Duodenal mucosa (tissue), 2 donors: ENCODE measurements around the gene PBX3.
A peak's percentile ranks its signal among the peaks of the same experiment; 100 is the strongest.

Source experiments
- H3K27ac ChIP-seq: one replicate; pipeline ENCODE4 v1.7.0; 2013; ENCODE audit warnings: low read depth, low read length
- H3K27me3 ChIP-seq, 2 donors: one replicate each; pipeline ENCODE4 v1.7.0; 2013; ENCODE audit warnings: low read length in 2 of 2, control low read depth in 1 of 2; ENCODE audit not compliant: insufficient read depth in 2 of 2, control insufficient read depth in 1 of 2
- H3K36me3 ChIP-seq, 2 donors: one replicate each; pipeline ENCODE4 v1.7.0; 2013; ENCODE audit warnings: low read length in 2 of 2, control low read depth in 1 of 2; ENCODE audit not compliant: insufficient read depth in 2 of 2, control insufficient read depth in 1 of 2
- H3K4me1 ChIP-seq, 2 donors: one replicate each; pipeline ENCODE4 v1.7.0; 2013; ENCODE audit warnings: low read length in 2 of 2, control low read depth in 1 of 2; ENCODE audit not compliant: insufficient read depth in 2 of 2, control insufficient read depth in 1 of 2
- H3K4me3 ChIP-seq, 2 donors: one replicate each; pipeline ENCODE4 v1.7.0; 2013; ENCODE audit warnings: low read length in 2 of 2, low read depth in 1 of 2
- H3K9ac ChIP-seq, 2 donors: one replicate each; pipeline ENCODE4 v1.7.0; 2013; ENCODE audit warnings: low read length in 2 of 2, low read depth in 1 of 2
- H3K9me3 ChIP-seq, 2 donors: one replicate each; pipeline ENCODE4 v1.7.0; 2013; ENCODE audit warnings: low read length in 2 of 2, control low read depth in 1 of 2; ENCODE audit not compliant: control insufficient read depth in 1 of 2

The PBX3 gene

DNA sequence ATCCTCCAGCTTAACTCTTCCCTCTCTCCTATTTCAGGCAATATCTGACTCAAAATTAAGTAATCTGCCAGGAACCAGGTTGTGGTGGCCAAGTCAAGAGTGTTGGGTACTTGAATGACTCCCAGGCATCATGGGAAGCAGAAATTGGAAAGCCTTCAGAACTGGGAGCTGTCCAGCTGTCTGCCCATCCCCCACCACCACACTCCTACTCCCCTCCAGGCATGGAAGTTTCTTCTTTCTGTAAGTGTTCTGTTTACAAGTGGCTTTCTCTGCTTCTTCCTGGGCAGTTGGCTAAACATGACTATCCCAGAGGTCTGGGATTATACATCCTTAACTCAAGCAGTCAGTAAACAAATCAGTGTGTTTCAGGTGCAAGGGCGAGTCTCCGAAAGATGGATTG is 14.6 kb upstream of the PBX3 start:
- Histone ChIP-seq H3K4me3 (no peak overlapping the region), H3K4me1 (no peaks in the 10 kb centered on the region), H3K27ac (no peak overlapping the region), H3K36me3 (no peaks in the 10 kb centered on the region), H3K9ac (no peak overlapping the region), H3K27me3 (peaks cover 0 to 6% of the 10 kb centered on the region in 2 donors), H3K9me3 (no peaks in the 10 kb centered on the region)

DNA sequence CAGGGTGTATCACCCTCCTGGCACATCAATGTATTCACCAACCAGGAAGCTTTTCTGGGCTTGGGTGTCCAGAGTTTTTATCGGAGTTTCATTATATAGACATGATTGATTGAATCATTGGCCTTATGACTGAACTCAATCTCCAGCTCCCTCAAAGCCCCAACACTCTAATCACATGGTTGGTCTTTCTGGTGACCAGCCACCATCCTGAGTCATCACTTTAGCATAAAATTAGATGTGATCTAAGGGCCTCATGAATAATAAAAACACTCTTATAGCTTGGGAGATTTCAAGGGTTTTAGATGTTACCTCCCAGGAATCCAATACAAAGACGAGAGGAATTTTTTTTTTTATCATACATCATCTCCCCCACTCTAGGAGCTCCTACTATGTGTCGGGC is 7.7 kb upstream of the PBX3 start:
- H3K27me3 ChIP-seq, result no peaks in the 10 kb centered on the region
- no peak overlapping the region for H3K9ac ChIP-seq
- no peaks in the 10 kb centered on the region for H3K4me1 ChIP-seq
- H3K36me3 ChIP-seq, result no peaks in the 10 kb centered on the region
- H3K9me3 ChIP-seq, result no peaks in the 10 kb centered on the region
- H3K4me3 ChIP-seq, result no peak overlapping the region
- H3K27ac ChIP-seq, result no peak overlapping the region

DNA sequence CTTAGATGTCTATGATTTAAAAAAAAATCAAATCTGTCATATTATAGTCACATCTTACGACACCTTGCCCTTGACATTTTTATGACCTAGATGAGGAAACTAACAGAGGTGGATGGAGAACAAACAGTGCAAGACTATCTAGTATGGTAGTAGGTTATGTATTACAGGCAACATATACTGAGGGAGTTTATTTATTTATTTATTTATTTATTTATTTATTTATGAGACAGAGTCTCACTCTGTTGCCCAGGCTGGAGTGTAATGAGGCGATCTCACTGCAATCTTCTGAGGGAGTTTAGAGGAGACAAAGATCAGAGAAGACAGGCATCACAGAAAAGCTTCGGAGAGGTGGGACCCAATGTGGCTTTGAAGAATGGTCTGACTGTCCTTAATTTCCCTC is 4.5 kb upstream of the PBX3 start:
- H3K36me3 ChIP-seq, result no peaks in the 10 kb centered on the region
- H3K27me3 ChIP-seq, result no peaks in the 10 kb centered on the region
- H3K4me3 ChIP-seq, result no peak overlapping the region
- no peak overlapping the region for H3K27ac ChIP-seq
- peaks cover 7 to 11% of the 10 kb centered on the region in 2 donors for H3K4me1 ChIP-seq
- H3K9ac ChIP-seq, result no peak overlapping the region
- H3K9me3 ChIP-seq, result no peaks in the 10 kb centered on the region

DNA sequence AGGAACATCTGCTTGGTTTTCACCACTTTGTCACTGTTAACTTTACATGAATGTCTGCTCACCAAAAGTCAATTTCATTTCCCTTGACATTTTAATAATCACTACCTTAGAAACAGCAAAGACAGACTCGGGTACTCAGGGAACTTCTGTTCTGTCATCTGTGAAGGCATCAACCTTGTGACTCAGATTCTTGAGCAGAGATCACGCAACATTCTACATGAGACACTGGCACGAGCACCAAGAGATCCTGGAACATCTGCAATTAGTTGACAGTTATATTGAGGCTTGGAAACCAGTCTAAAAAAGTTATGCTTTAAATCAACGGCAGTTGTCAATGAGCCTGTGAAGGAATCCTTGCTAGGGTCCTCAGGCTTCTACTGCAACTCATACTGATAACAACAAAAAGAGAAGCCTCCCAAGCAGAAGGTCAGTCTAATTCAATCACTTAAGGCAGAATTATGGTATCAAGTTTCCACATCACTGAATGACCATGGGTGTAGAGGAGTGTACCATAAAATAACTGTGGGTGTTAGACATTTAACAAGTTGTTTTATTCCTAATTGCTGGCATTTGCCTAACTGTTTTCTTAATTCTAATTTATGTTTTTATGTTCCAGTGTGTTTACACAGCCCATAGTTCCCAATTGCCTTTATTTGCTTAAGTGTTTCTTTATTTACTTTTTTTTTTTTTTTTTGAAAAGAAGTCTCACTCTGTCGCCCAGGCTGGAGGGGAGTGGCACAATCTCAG is 3.3 kb upstream of the PBX3 start:
- no peak overlapping the region for H3K4me3 ChIP-seq
- no peaks in the 10 kb centered on the region for H3K36me3 ChIP-seq
- H3K27me3 ChIP-seq, result no peaks in the 10 kb centered on the region
- H3K9me3 ChIP-seq, result no peaks in the 10 kb centered on the region
- no peak overlapping the region for H3K27ac ChIP-seq
- H3K9ac ChIP-seq, result no peak overlapping the region
- H3K4me1 ChIP-seq, result peaks cover 12 to 15% of the 10 kb centered on the region in 2 donors

DNA sequence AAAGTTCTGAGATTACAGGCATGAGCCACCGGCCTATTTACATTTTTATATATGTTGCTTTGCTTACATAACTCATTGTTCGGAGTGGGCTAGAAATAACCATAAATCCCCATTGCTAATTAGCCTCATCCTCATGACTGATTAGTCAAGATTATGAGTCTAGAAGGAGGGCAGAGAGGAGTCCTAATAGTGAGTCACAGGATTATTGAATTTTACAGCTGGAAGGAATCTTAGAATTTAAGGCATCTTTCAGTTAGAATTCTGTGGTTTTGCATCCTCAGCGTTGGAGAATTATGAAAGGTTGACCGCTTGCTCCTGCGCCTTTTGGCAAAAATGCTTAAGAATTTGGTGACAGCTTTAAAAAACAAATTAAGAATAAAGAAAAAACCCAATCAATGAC is 2.6 kb upstream of the PBX3 start:
- peaks cover 13 to 15% of the 10 kb centered on the region in 2 donors for H3K4me1 ChIP-seq

GRCh38 chr9:125745018-125745417 is 2.2 kb upstream of the PBX3 start:
- no peak overlapping the region for H3K4me3 ChIP-seq
- H3K27ac ChIP-seq, result no peak overlapping the region

More for the DNA sequence above, 2.6 kb upstream of the PBX3 start:
- Histone ChIP-seq H3K27ac (no peak overlapping the region), H3K9me3 (no peaks in the 10 kb centered on the region), H3K4me3 (no peak overlapping the region), H3K27me3 (no peaks in the 10 kb centered on the region), H3K9ac (no peak overlapping the region), H3K36me3 (no peaks in the 10 kb centered on the region)

GRCh38 chr9:125745682-125746016 is 1.5 kb upstream of the PBX3 start:
- no peak overlapping the region for H3K27ac ChIP-seq
- peaks cover 13 to 15% of the 10 kb centered on the region in 2 donors for H3K4me1 ChIP-seq
- H3K9ac ChIP-seq, result peak overlapping the region in 1 of 2 donors; percentile 51
- no peaks in the 10 kb centered on the region for H3K9me3 ChIP-seq
- H3K36me3 ChIP-seq, result no peaks in the 10 kb centered on the region
- no peaks in the 10 kb centered on the region for H3K27me3 ChIP-seq
- peak overlapping the region; percentile 74 to 83 for H3K4me3 ChIP-seq

More at GRCh38 chr9:125745018-125745417, 2.2 kb upstream of the PBX3 start:
- Histone ChIP-seq H3K9me3 (no peaks in the 10 kb centered on the region), H3K36me3 (no peaks in the 10 kb centered on the region), H3K27me3 (no peaks in the 10 kb centered on the region), H3K9ac (no peak overlapping the region), H3K4me1 (peaks cover 13 to 15% of the 10 kb centered on the region in 2 donors)

DNA sequence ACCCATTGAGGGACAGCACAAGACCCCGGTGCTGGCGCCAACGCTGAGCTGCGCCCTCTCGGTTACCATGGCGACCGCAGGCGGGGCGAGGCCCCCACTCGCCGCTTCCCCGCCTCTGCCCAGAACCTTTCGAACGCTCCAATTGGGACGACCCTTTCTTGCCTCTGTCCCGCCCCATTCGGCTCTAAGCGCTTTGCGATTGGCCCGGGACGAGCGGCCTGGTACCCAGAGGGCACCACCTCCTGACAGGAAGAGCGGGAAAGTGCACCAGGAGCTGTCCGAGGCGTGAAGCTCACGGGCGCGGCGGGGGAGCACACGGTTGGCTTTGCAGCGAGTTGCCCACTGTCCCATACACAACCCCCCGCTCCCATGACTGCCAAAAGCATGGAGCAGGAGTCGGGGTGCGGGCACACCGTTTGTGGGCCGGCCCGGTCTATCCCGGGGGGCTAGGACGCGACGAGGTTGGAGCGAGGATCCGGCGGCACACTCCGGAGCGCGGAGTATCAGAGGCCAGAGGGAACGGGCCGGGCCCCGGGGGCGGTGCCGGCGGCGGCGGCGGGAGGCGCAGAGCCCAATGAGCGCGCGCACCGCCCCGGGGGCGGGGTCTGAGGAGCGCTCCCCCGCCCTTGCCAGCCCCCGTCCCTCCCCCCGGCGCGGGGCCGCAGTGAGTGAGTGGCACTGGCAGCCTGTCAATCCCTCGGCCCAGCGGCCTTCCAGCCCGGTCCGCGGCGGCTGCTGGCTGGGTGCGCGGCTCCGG is 978 bp upstream of the PBX3 start:
- peaks cover 13 to 15% of the 10 kb centered on the region in 2 donors for H3K4me1 ChIP-seq
- H3K9me3 ChIP-seq, result no peaks in the 10 kb centered on the region
- H3K4me3 ChIP-seq, result peak overlapping the region; percentile 74 to 83
- H3K9ac ChIP-seq, result peak overlapping the region in 1 of 2 donors; percentile 51
- no peaks in the 10 kb centered on the region for H3K36me3 ChIP-seq
- H3K27ac ChIP-seq, result peak overlapping the region; percentile 76
- no peaks in the 10 kb centered on the region for H3K27me3 ChIP-seq

- H3K36me3 ChIP-seq, result no peaks in the 10 kb centered on the region
- no peak overlapping the region for H3K9ac ChIP-seq
- no peak overlapping the region for H3K4me3 ChIP-seq
- H3K27me3 ChIP-seq, result no peaks in the 10 kb centered on the region
- H3K9me3 ChIP-seq, result no peaks in the 10 kb centered on the region
- peaks cover 13 to 15% of the 10 kb centered on the region in 2 donors for H3K4me1 ChIP-seq
- H3K27ac ChIP-seq, result no peak overlapping the region
Observed at GRCh38 chr9:125746774-125747052, 460 bp upstream of the PBX3 start.

GRCh38 chr9:125747765-125748445 is 732 bp downstream of the PBX3 start:
- Histone ChIP-seq H3K27ac (no peak overlapping the region), H3K9ac (peak overlapping the region; percentile 65 to 70), H3K4me1 (peaks cover 13 to 15% of the 10 kb centered on the region in 2 donors), H3K36me3 (no peaks in the 10 kb centered on the region), H3K4me3 (peak overlapping the region; percentile 82 to 86), H3K9me3 (no peaks in the 10 kb centered on the region), H3K27me3 (no peaks in the 10 kb centered on the region)
